Naive thymus-derived CD8-positive, alpha-beta T cell (primary cell): ENCODE measurements around the gene ZNF33B. TPM values are rescaled to one million over a fixed set of nuclear protein-coding genes. Genes with fewer than 3 reads are reported as not detected.
A peak's percentile ranks its signal among the peaks of the same experiment; 100 is the strongest.
"Not testable (repeated sequence)": the region's sequence is repeated elsewhere in the genome, so short reads cannot be mapped to it uniquely, and the experiment has no call there.

Experiments
- ATAC-seq, 2 donors: fragments of 150-1000 bp; cut with Tn5 transposase in 1 of 2; sonication (Bioruptor Pico), chemical (Tn5 transposase) in 1 of 2; 1 replicate in 1 of 2; 2 replicates in 1 of 2; pipeline ENCODE4 v1.10.0; 2021; ENCODE audit warnings: mild to moderate bottlenecking in 2 of 2, moderate library complexity in 2 of 2
- POLR2A ChIA-PET: fragments of 350-600 bp; sonication (Branson Sonifier 250); formaldehyde crosslinking; loops from one replicate; lab custom pipeline; 2021; ENCODE audit warnings: antibody characterized with exemption; lab: Charles Lee
- DNase-seq, 10 donors: peaks; one replicate each; pipeline versions ENCODE4 v3.0.0 to v3.0.0-alpha.2; 2020 to 2022
- H3K27ac Mint-ChIP-seq, 10 donors: one replicate each; pipeline ENCODE4 v1.8.0; 2020 to 2022; ENCODE audit warnings: mild to moderate bottlenecking in 10 of 10, mixed read lengths in 10 of 10, moderate library complexity in 4 of 10, inconsistent platforms in 1 of 10
- H3K27me3 Mint-ChIP-seq, 5 donors: one replicate each; pipeline ENCODE4 v1.8.0; 2021 to 2022; ENCODE audit warnings: mixed read lengths in 5 of 5
- H3K36me3 Mint-ChIP-seq, 3 donors: one replicate each; pipeline ENCODE4 v1.8.0; 2020 to 2022; ENCODE audit warnings: mixed read lengths in 3 of 3, mild to moderate bottlenecking in 2 of 3, inconsistent platforms in 1 of 3
- H3K4me1 Mint-ChIP-seq, 4 donors: one replicate each; pipeline ENCODE4 v1.8.0; 2021 to 2022; ENCODE audit warnings: mixed read lengths in 4 of 4
- H3K4me3 Mint-ChIP-seq, 10 donors: one replicate each; pipeline ENCODE4 v1.8.0; 2020 to 2022; ENCODE audit warnings: mild to moderate bottlenecking in 10 of 10, mixed read lengths in 10 of 10, moderate library complexity in 6 of 10, inconsistent platforms in 1 of 10
- H3K9me3 Mint-ChIP-seq, 9 donors: one replicate each; pipeline ENCODE4 v1.8.0; 2020 to 2022; ENCODE audit warnings: mixed read lengths in 9 of 9, mild to moderate bottlenecking in 3 of 9, inconsistent platforms in 1 of 9, moderate library complexity in 1 of 9
- polyA plus RNA-seq, 3 donors: library from polyadenylated mRNA; unstranded; fragments of 300-500 nt; fragmentation: Illumina TruSeq; gene quantifications; one replicate each; pipeline ENCODE4 v1.2.3, GENCODE V29; 2021
- total RNA-seq, 8 experiments: library from RNA in 2 of 8; stranded (reverse) in 2 of 8; gene quantifications; one replicate each; pipeline ENCODE4 v1.2.3 and lab custom pipeline; 2021 to 2026

ZNF33B gene
- total and polyA plus RNA-seq, 5 experiments from 2014 or later = 6.9 to 64.6 (median 12.9) TPM

DNA sequence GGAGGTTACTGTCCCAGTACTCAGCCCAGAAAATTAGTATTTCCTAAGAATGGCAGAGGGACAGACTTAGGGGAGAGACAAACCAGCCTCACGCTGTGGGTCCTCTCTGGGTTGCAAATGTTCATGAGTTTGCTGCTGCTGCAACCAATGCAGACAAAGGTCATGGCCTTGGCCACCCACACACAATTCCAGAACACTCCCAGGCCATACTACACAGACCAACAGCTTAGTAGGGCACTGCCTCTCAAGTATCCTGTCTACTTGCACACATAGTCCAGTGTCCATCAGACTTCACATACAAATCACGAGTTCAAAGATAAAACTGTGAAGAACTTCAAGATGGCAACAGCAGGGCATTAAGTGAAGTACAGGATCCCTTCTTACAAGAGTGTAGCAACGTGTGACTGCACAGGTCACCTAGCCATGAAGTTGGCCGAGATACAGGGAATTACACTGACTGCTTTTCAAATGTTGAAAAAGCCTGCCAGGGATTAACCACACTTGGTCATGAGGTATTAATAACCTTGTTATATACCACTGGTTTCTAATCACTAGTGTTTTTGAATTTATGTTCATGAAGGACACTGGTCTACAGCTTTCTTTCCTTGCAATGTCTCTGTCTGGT lies 40.0 kb downstream of the ZNF33B start:
- ATAC-seq (no peak), DNase-seq (no peak)
- H3K9me3 Mint-ChIP-seq = peaks cover 35 to 96% (median 57%) of the 10 kb centered on the region in 9 donors
- POLR2A ChIA-PET = no interaction called here
- H3K4me1 Mint-ChIP-seq = peaks cover 0 to 2% (median under 1%) of the 10 kb centered on the region in 4 donors
- H3K36me3 Mint-ChIP-seq = peaks cover 74 to 89% (median 74%) of the 10 kb centered on the region in 3 donors
- H3K27me3 Mint-ChIP-seq = no peaks in the 10 kb centered on the region
- no peak overlapping the region for H3K4me3 Mint-ChIP-seq
- H3K27ac Mint-ChIP-seq = no peak overlapping the region

GRCh38 chr10:42596196-42596595 lies 42.2 kb downstream of the ZNF33B start:
- POLR2A ChIA-PET = no interaction called here
- H3K27me3 Mint-ChIP-seq = no peaks in the 10 kb centered on the region
- no peak overlapping the region for H3K4me3 Mint-ChIP-seq
- H3K9me3 Mint-ChIP-seq = peaks cover 41 to 97% (median 67%) of the 10 kb centered on the region in 9 donors
- DNase-seq (no peak), ATAC-seq (no peak)
- H3K4me1 Mint-ChIP-seq = no peaks in the 10 kb centered on the region
- no peak overlapping the region for H3K27ac Mint-ChIP-seq
- peaks cover 77 to 92% (median 79%) of the 10 kb centered on the region in 3 donors for H3K36me3 Mint-ChIP-seq

DNA sequence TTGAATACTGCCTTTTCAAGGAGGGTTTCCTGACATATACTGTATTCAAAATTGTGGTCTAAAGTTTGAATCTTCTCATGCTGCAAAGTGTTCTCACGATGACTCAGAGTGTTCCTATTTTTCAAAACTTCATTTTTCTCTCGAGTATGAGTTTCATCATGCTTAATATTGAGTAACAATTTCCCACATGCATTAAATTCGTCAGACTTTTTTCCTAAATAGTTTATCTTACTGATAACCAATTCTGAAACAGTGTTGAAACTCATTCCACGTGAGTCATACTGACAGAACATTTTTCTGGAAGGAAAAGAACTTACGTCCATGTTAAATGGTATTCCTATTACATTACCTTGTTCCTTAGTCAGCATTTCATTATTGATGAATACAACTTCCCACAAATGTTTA lies 44.1 kb downstream of the ZNF33B start:
- peaks cover 79 to 93% (median 81%) of the 10 kb centered on the region in 3 donors for H3K36me3 Mint-ChIP-seq
- H3K9me3 Mint-ChIP-seq = peaks cover 31 to 97% (median 65%) of the 10 kb centered on the region in 9 donors
- H3K27me3 Mint-ChIP-seq = no peaks in the 10 kb centered on the region
- DNase-seq (no peak), ATAC-seq (no peak)
- peak overlapping the region in 1 of 10 donors; percentile 1 for H3K4me3 Mint-ChIP-seq
- H3K27ac Mint-ChIP-seq = no peak overlapping the region
- POLR2A ChIA-PET = no interaction called here
- H3K4me1 Mint-ChIP-seq = peaks cover 0 to 2% (median 0%) of the 10 kb centered on the region in 4 donors

DNA sequence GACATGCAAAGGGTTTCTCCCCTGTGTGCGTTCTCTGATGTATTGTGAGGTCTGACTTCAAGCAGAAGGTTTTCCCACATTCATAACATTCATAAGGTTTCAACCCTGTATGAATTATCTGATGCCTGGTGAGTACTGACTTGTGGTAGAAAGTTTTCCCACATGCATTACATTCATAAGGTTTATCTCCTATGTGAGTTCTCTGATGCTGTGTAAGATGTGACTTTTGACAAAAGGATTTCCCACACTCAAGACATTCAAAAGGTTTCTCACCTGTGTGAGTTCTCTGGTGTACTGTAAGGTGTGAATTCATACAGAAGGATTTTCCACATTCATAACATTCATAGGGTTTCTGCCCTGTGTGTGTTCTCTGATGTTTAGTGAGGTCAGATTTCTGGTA lies 45.1 kb downstream of the ZNF33B start:
- no peaks in the 10 kb centered on the region for H3K27me3 Mint-ChIP-seq
- POLR2A ChIA-PET = no interaction called here
- peaks cover 40 to 97% (median 64%) of the 10 kb centered on the region in 9 donors for H3K9me3 Mint-ChIP-seq
- no peak for DNase-seq
- H3K36me3 Mint-ChIP-seq = peaks cover 78 to 93% (median 83%) of the 10 kb centered on the region in 3 donors
- no peak overlapping the region for H3K27ac Mint-ChIP-seq
- peaks cover 0 to 2% (median 0%) of the 10 kb centered on the region in 4 donors for H3K4me1 Mint-ChIP-seq
- H3K4me3 Mint-ChIP-seq = no peak overlapping the region
- no peak for ATAC-seq

DNA sequence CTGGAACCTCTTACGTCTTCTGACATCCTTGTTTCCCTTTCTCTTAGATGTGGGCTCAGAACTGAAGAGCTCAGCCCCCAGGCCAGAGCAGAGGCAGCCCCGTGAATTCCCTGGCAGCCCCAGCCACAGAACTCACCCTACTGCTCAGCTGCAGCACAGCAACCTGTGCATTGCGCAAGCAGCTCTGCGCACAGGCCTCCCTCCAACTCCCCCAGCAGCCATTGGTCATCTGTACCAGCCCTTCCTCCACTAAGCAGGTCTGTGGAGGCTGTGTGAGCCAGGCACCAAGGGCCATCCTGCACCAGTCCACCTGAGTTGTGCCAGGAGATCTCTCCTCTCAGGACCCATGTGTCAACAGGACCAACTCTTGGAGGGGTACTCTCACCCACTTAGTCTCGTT lies 54.5 kb downstream of the ZNF33B start:
- H3K27me3 Mint-ChIP-seq = no peaks in the 10 kb centered on the region
- POLR2A ChIA-PET = no interaction called here
- H3K4me1 Mint-ChIP-seq = no peaks in the 10 kb centered on the region
- H3K4me3 Mint-ChIP-seq = no peak overlapping the region
- H3K27ac Mint-ChIP-seq = no peak overlapping the region
- H3K36me3 Mint-ChIP-seq = peaks cover 39 to 58% (median 55%) of the 10 kb centered on the region in 3 donors
- DNase-seq = no peak
- H3K9me3 Mint-ChIP-seq = peaks cover 5 to 92% (median 51%) of the 10 kb centered on the region in 9 donors
- ATAC-seq = no peak

DNA sequence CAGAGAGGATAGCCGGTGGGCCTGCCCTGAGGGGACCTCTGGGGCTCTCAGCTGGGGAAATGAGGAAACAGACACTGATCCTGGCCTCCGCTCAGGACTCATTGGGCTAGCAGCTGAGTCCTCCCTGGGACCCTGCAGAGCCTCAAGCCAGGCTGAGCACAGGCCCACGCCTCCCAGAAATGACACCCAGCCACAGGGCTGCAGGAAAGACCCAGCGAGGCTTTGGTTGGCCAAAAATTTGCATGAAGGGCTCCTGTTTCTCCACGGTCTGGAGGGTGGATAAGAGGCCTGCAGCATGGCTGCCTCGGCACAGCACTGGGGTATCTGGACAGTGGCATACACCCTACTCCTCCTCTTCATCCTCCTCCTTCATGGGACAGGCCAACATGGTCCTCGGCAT lies 60.4 kb downstream of the ZNF33B start:
- POLR2A ChIA-PET = no interaction called here
- H3K4me3 Mint-ChIP-seq = no peak overlapping the region
- no peak overlapping the region for H3K27ac Mint-ChIP-seq
- H3K9me3 Mint-ChIP-seq = peaks cover 0 to 66% (median 38%) of the 10 kb centered on the region in 9 donors
- H3K27me3 Mint-ChIP-seq = peaks cover 1 to 23% (median 4%) of the 10 kb centered on the region in 5 donors
- peaks cover 0 to 2% (median 0%) of the 10 kb centered on the region in 4 donors for H3K4me1 Mint-ChIP-seq
- DNase-seq (no peak), ATAC-seq (no peak)
- peaks cover 4 to 20% (median 12%) of the 10 kb centered on the region in 3 donors for H3K36me3 Mint-ChIP-seq

GRCh38 chr10:42576338-42576737 lies 62.0 kb downstream of the ZNF33B start:
- DNase-seq = no peak
- Mint-ChIP-seq H3K27ac (no peak overlapping the region), H3K27me3 (peaks cover 1 to 33% (median 4%) of the 10 kb centered on the region in 5 donors), H3K9me3 (peaks cover 0 to 65% (median 40%) of the 10 kb centered on the region in 9 donors), H3K4me1 (peaks cover 0 to 2% (median 0%) of the 10 kb centered on the region in 4 donors), H3K36me3 (peaks cover 0 to 19% (median 8%) of the 10 kb centered on the region in 3 donors), H3K4me3 (no peak overlapping the region)
- POLR2A ChIA-PET = no interaction called here
- ATAC-seq = no peak

- H3K27ac Mint-ChIP-seq = no peak overlapping the region
- H3K4me1 Mint-ChIP-seq = peaks cover 0 to 2% (median 0%) of the 10 kb centered on the region in 4 donors
- no peak overlapping the region for H3K4me3 Mint-ChIP-seq
- ATAC-seq (no peak), DNase-seq (no peak)
- POLR2A ChIA-PET = no interaction called here
- H3K36me3 Mint-ChIP-seq = peaks cover 0 to 25% (median 11%) of the 10 kb centered on the region in 3 donors
- peaks cover 1 to 35% (median 4%) of the 10 kb centered on the region in 5 donors for H3K27me3 Mint-ChIP-seq
- peaks cover 0 to 70% (median 33%) of the 10 kb centered on the region in 9 donors for H3K9me3 Mint-ChIP-seq
Measured at GRCh38 chr10:42574336-42574735, 64.0 kb downstream of the ZNF33B start.

- Mint-ChIP-seq H3K36me3 (peaks cover 0 to 2% (median 0%) of the 10 kb centered on the region in 3 donors), H3K4me1 (peaks cover 12 to 16% (median 13%) of the 10 kb centered on the region in 4 donors), H3K9me3 (peaks cover 0 to 3% (median 0%) of the 10 kb centered on the region in 9 donors), H3K27me3 (peaks cover 3 to 9% (median 5%) of the 10 kb centered on the region in 5 donors), H3K27ac (no peak overlapping the region), H3K4me3 (no peak overlapping the region)
- ATAC-seq (no peak), DNase-seq (no peak)
- POLR2A ChIA-PET = no interaction called here
Measured at GRCh38 chr10:42556931-42557330, 81.4 kb downstream of the ZNF33B start.

DNA sequence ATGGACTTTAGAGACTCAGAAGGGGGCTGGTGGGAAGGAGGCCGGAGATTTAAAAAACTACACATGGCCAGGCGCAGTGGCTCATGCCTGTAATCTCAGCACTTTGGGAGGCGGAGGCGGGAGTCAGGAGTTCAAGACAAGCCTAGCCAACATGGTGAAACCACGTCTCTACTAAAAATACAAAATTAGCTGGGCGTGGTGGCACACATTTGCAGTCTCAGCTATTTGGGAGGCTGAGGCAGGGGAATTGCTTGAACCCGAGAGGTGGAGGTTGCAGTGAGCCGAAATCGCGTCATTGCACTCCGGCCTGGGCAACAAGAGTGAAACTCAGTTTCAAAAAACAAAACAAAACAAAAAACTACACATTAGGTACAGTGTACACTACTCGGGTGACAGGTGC lies 84.8 kb downstream of the ZNF33B start:
- not testable (repeated sequence) for H3K9me3 Mint-ChIP-seq, ATAC-seq, DNase-seq, H3K27me3 Mint-ChIP-seq
- H3K4me3 Mint-ChIP-seq = peak overlapping the region; percentile 97 to 99 (median 98)
- POLR2A ChIA-PET = interaction anchor here (0.6 to 1.7 kb wide), 2 partner anchors 84 to 974 kb away, joined by 3 to 5 read pairs; no protein-coding TSS in a partner anchor
- peaks cover 22 to 45% (median 43%) of the 10 kb centered on the region in 4 donors for H3K4me1 Mint-ChIP-seq
- peaks cover 0 to 20% (median 18%) of the 10 kb centered on the region in 3 donors for H3K36me3 Mint-ChIP-seq
- peak overlapping the region in 7 of 10 donors; percentile 24 to 98 (median 97) for H3K27ac Mint-ChIP-seq

- Mint-ChIP-seq H3K4me3 (peak overlapping the region; percentile 97 to 99 (median 98)), H3K27ac (peak overlapping the region; percentile 95 to 98 (median 97)), H3K9me3 (peaks cover 0 to 5% (median under 1%) of the 10 kb centered on the region in 9 donors), H3K36me3 (peaks cover 2 to 25% (median 23%) of the 10 kb centered on the region in 3 donors), H3K4me1 (peaks cover 23 to 47% (median 45%) of the 10 kb centered on the region in 4 donors), H3K27me3 (no peaks in the 10 kb centered on the region)
- no peak for DNase-seq
- POLR2A ChIA-PET = interaction anchor here (1.7 kb wide), 1 partner anchor 84 kb away, joined by 5 read pairs; no protein-coding TSS in a partner anchor
- peak; percentile 3 to 8 for ATAC-seq
Measured at GRCh38 chr10:42553064-42553407, 85.3 kb downstream of the ZNF33B start.

DNA sequence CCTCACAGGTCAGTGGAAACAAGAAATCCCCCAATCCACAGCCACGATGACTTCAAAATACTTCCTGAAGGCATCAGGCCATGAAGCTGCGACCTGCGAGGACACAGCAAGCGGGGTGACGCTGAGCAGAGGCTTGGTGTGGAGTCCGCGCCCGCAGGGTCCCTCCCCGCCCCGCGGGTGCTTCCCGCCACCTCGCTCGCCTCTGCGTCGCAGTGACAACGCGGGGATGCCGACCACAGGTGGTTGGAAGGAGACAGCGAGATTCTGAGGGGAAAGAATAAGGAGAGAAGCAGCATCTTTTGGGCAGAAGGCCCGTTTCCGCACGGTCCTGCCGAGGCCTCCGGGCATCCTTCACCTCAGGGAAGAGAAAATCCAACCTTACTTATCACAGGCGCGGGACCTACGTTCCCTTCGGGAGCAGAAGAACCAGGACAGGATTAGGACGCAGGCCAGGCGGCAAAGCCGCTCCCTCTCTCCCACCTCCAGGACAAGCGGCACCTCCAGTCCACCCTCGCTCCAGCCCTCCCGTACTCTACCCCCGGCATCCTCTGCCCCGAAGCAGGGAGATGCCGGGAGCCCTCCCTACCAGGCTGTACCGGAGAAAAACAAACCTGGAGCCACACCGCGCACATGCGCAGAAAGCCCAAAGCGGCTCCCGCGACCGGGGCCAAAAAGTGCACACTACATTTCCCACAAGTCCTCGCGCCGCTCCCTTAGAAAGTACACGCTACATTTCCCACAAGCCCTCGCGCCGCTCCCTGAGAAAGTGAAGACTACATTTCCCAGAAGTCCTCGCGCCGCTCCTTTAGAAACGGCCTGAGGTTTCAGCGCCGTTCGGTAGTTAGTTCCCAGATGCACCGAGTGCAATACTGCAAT lies 85.9 kb downstream of the ZNF33B start:
- POLR2A ChIA-PET = interaction anchor here (1.7 kb wide), 1 partner anchor 85 kb away, joined by 5 read pairs; no protein-coding TSS in a partner anchor
- Mint-ChIP-seq H3K27me3 (no peaks in the 10 kb centered on the region), H3K9me3 (peaks cover 0 to 9% (median 5%) of the 10 kb centered on the region in 9 donors), H3K27ac (peak overlapping the region; percentile 95 to 98 (median 97)), H3K4me1 (peaks cover 26 to 52% (median 48%) of the 10 kb centered on the region in 4 donors), H3K4me3 (peak overlapping the region; percentile 97 to 99 (median 98)), H3K36me3 (peaks cover 8 to 31% (median 29%) of the 10 kb centered on the region in 3 donors)
- DNase-seq (peak; percentile 87 to 96 (median 90)), ATAC-seq (peak; percentile 91 to 94)
